GM23338 (cell line): Measurements from ENCODE around the gene HOXB3. TPM values are rescaled to one million over a fixed set of nuclear protein-coding genes. Genes with fewer than 3 reads are reported as not detected.

Experiments
- ATAC-seq: fragments of 200-7000 bp; cut with Tn5 transposase; 3 replicates; pipeline ENCODE4 v1.9.1; 2020
- DNase-seq: peaks from one replicate; pipeline ENCODE4 v3.0.0-alpha.2; 2015; ENCODE audit warnings: low spot score
- H2AFZ ChIP-seq: fragments of 200-600 bp; sonication (generic); 2 replicates; pipeline ENCODE4 v1.8.0; 2016; ENCODE audit warnings: antibody characterized with exemption, mild to moderate bottlenecking, moderate library complexity
- H3F3A ChIP-seq: fragments of 200-600 bp; sonication (generic); replicated peaks from 2 replicates; pipeline ENCODE4 v1.8.0; 2017; ENCODE audit warnings: antibody characterized with exemption, mixed run types, low read depth
- H3K27ac ChIP-seq: fragments of 200-600 bp; sonication (generic); 2 replicates; pipeline ENCODE4 v1.6.1; 2016; ENCODE audit warnings: low read depth
- H3K27me3 ChIP-seq: fragments of 200-600 bp; sonication (generic); 2 replicates; pipeline ENCODE4 v1.8.0; 2016; ENCODE audit warnings: mild to moderate bottlenecking, mixed run types, moderate library complexity; ENCODE audit not compliant: insufficient read depth
- H3K36me3 ChIP-seq: fragments of 200-600 bp; sonication (generic); 2 replicates; pipeline ENCODE4 v1.8.0; 2016; ENCODE audit warnings: mild to moderate bottlenecking; ENCODE audit not compliant: insufficient read depth
- H3K4me1 ChIP-seq: fragments of 200-600 bp; sonication (generic); 2 replicates; pipeline ENCODE4 v1.8.0; 2016; ENCODE audit warnings: mild to moderate bottlenecking, moderate library complexity; ENCODE audit not compliant: insufficient read depth
- H3K4me2 ChIP-seq: fragments of 200-600 bp; sonication (generic); 2 replicates; pipeline ENCODE4 v1.7.1; 2017; ENCODE audit warnings: mixed run types
- H3K4me3 ChIP-seq: fragments of 200-600 bp; sonication (generic); 2 replicates; pipeline ENCODE4 v1.6.1; 2016; ENCODE audit warnings: mixed run types
- H3K79me2 ChIP-seq: fragments of 200-600 bp; sonication (generic); replicated peaks from 2 replicates; pipeline ENCODE4 v1.8.0; 2017; ENCODE audit warnings: mild to moderate bottlenecking; ENCODE audit not compliant: insufficient read depth
- H3K9me2 ChIP-seq: fragments of 200-600 bp; sonication (generic); 2 replicates; pipeline ENCODE4 v1.8.0; 2017; ENCODE audit not compliant: insufficient read depth
- H4K20me1 ChIP-seq: fragments of 200-600 bp; sonication (generic); replicated peaks from 2 replicates; pipeline ENCODE4 v1.8.0; 2017; ENCODE audit warnings: mild to moderate bottlenecking; ENCODE audit not compliant: insufficient read depth
- H3K27ac Mint-ChIP-seq: 2 replicates; pipeline ENCODE4 v1.8.0; 2020; ENCODE audit warnings: inconsistent platforms, mild to moderate bottlenecking, moderate library complexity, mixed read lengths
- H3K27me3 Mint-ChIP-seq: 3 replicates; pipeline ENCODE4 v1.8.0; 2022; ENCODE audit warnings: low read depth, mild to moderate bottlenecking, moderate library complexity, mixed read lengths, inconsistent platforms; ENCODE audit not compliant: insufficient read depth, poor library complexity
- H3K36me3 Mint-ChIP-seq: 3 replicates; pipeline ENCODE4 v1.8.0; 2021; ENCODE audit warnings: low read depth, mild to moderate bottlenecking, inconsistent platforms, moderate library complexity, mixed read lengths
- H3K4me1 Mint-ChIP-seq: 3 replicates; pipeline ENCODE4 v1.8.0; 2020; ENCODE audit warnings: mild to moderate bottlenecking, inconsistent platforms, mixed read lengths
- H3K4me3 Mint-ChIP-seq: 3 replicates; pipeline ENCODE4 v1.8.0; 2021; ENCODE audit warnings: moderate library complexity, mild to moderate bottlenecking, inconsistent platforms, mixed read lengths
- H3K9me3 Mint-ChIP-seq: 3 replicates; pipeline ENCODE4 v1.8.0; 2020; ENCODE audit warnings: moderate library complexity, mild to moderate bottlenecking, inconsistent platforms, mixed read lengths
- EZH2 ChIP-seq: fragments of 200-600 bp; sonication (generic); IDR thresholded peaks from one replicate; pipeline ENCODE4 v1.8.0; 2017; ENCODE audit warnings: antibody characterized with exemption, mild to moderate bottlenecking, low read depth; ENCODE audit not compliant: unreplicated experiment
- NANOG ChIP-seq: IDR thresholded peaks from 2 replicates; pipeline ENCODE4 v1.6.1; 2016; ENCODE audit warnings: antibody characterized with exemption, borderline replicate concordance
- STAT1 ChIP-seq: IDR thresholded peaks from one replicate; pipeline ENCODE4 v1.6.1; 2016; ENCODE audit warnings: antibody characterized with exemption; ENCODE audit not compliant: unreplicated experiment
- ZNF114 ChIP-seq: fragments of 250-450 bp; sonication (Bioruptor Pico); IDR thresholded peaks from 2 replicates; pipeline ENCODE4 v1.5.0; 2020; ENCODE audit warnings: mild to moderate bottlenecking, moderate library complexity
- polyA plus RNA-seq: library from polyadenylated mRNA; unstranded; fragments of >200 nt; fragmentation: Nextera tagmentation; extraction: Ambion mirVana; gene quantifications from 2 replicates; pipeline ENCODE4 v1.2.1, GENCODE V29; 2016
- total RNA-seq: library from RNA; depleted of rRNA; stranded (reverse); fragments of >200 nt; shearing (Covaris generic); gene quantifications from 2 replicates; pipeline ENCODE4 v1.2.3, GENCODE V29; 2014

Gene HOXB3
- total and polyA plus RNA-seq, 2 experiments from 2014 or later = 0.17 TPM; not detected in 1

- DNase-seq = peak; percentile 59
- ATAC-seq = peak; percentile 6
- Histone ChIP-seq H3K4me1 (peaks cover 64% of the 10 kb centered on the region), H3K4me2 (peak overlapping the region; percentile 94), H3K79me2 (no peaks in the 10 kb centered on the region), H3K9me2 (no peaks in the 10 kb centered on the region), H3K27ac (no peak overlapping the region), H4K20me1 (peaks cover 12% of the 10 kb centered on the region), H3F3A (peaks cover 27% of the 10 kb centered on the region), H3K36me3 (no peaks in the 10 kb centered on the region; the same call in 1 of the 2 replicates), H3K4me3 (peak overlapping the region; percentile 73), H2AFZ (peak overlapping the region; percentile 97), H3K27me3 (peaks cover 99% of the 10 kb centered on the region)
- H3K4me1 Mint-ChIP-seq = peaks cover 49% of the 10 kb centered on the region
- peaks cover 3% of the 10 kb centered on the region; the same call in 2 of the 3 replicates for H3K9me3 Mint-ChIP-seq
- H3K27ac Mint-ChIP-seq = no peak overlapping the region
- peaks cover 4% of the 10 kb centered on the region; the same call in 1 of the 3 replicates for H3K36me3 Mint-ChIP-seq
- H3K4me3 Mint-ChIP-seq = peak overlapping the region; percentile 70
- TF ChIP-seq EZH2 (peak; percentile 0), NANOG (no peak)
- H3K27me3 Mint-ChIP-seq = peaks cover 88% of the 10 kb centered on the region
Measured at GRCh38 chr17:48541577-48542113, 48.4 kb downstream of the HOXB3 start.

GRCh38 chr17:48541036-48541576 lies 48.9 kb downstream of the HOXB3 start:
- Histone ChIP-seq H3K4me1 (peaks cover 59% of the 10 kb centered on the region), H3K4me3 (peak overlapping the region; percentile 73), H3K27me3 (peaks cover 99% of the 10 kb centered on the region), H3F3A (peaks cover 25% of the 10 kb centered on the region), H3K27ac (no peak overlapping the region), H2AFZ (peak overlapping the region; percentile 97), H3K36me3 (no peaks in the 10 kb centered on the region; the same call in 1 of the 2 replicates), H3K9me2 (no peaks in the 10 kb centered on the region), H3K79me2 (no peaks in the 10 kb centered on the region), H4K20me1 (peaks cover 12% of the 10 kb centered on the region), H3K4me2 (peak overlapping the region; percentile 94)
- no peak for TF ChIP-seq ZNF114 (CRISPR knock-in tag)
- TF ChIP-seq EZH2 = peak; percentile 70
- peaks cover 3% of the 10 kb centered on the region; the same call in 2 of the 3 replicates for H3K9me3 Mint-ChIP-seq
- H3K4me1 Mint-ChIP-seq = peaks cover 43% of the 10 kb centered on the region
- DNase-seq (peak; percentile 25), ATAC-seq (no peak; the same call in 2 of the 3 replicates)
- H3K27ac Mint-ChIP-seq = no peak overlapping the region
- peaks cover 4% of the 10 kb centered on the region; the same call in 1 of the 3 replicates for H3K36me3 Mint-ChIP-seq
- peaks cover 83% of the 10 kb centered on the region for H3K27me3 Mint-ChIP-seq
- peak overlapping the region; percentile 70 for H3K4me3 Mint-ChIP-seq

- peaks cover 4% of the 10 kb centered on the region; the same call in 1 of the 3 replicates for H3K36me3 Mint-ChIP-seq
- H3K9me2 ChIP-seq = no peaks in the 10 kb centered on the region
- ATAC-seq (no peak), DNase-seq (peak; percentile 21)
- H3K27ac ChIP-seq = no peak overlapping the region
- H3K79me2 ChIP-seq = no peaks in the 10 kb centered on the region
- peaks cover 99% of the 10 kb centered on the region for H3K27me3 ChIP-seq
- no peak overlapping the region for H2AFZ ChIP-seq
- peaks cover 34% of the 10 kb centered on the region for H3K4me1 Mint-ChIP-seq
- H3K4me3 ChIP-seq = no peak overlapping the region
- peaks cover 7% of the 10 kb centered on the region for H4K20me1 ChIP-seq
- H3K4me2 ChIP-seq = no peak overlapping the region
- TF ChIP-seq STAT1 (no peak), EZH2 (peak; percentile 4)
- H3K4me1 ChIP-seq = peaks cover 50% of the 10 kb centered on the region
- H3K27me3 Mint-ChIP-seq = peaks cover 74% of the 10 kb centered on the region
- peaks cover 16% of the 10 kb centered on the region; the same call in 1 of the 2 replicates for H3F3A ChIP-seq
- peaks cover 3% of the 10 kb centered on the region; the same call in 2 of the 3 replicates for H3K9me3 Mint-ChIP-seq
- H3K36me3 ChIP-seq = no peaks in the 10 kb centered on the region; the same call in 1 of the 2 replicates
- H3K4me3 Mint-ChIP-seq = no peak overlapping the region
- no peak overlapping the region for H3K27ac Mint-ChIP-seq
Measured at GRCh38 chr17:48540213-48540612, 49.8 kb downstream of the HOXB3 start.
